NCI-H524 (cell line): ENCODE data around the gene ADNP2.
"Not testable (repeated sequence)": the region's sequence is repeated elsewhere in the genome, so short reads cannot be mapped to it uniquely, and the experiment has no call there.

ENCODE experiments used
- DNase-seq, 2 experiments: peaks; one replicate each; lab custom pipeline; 2025; lab: John Stamatoyannopoulos, UW

Gene ADNP2

DNA sequence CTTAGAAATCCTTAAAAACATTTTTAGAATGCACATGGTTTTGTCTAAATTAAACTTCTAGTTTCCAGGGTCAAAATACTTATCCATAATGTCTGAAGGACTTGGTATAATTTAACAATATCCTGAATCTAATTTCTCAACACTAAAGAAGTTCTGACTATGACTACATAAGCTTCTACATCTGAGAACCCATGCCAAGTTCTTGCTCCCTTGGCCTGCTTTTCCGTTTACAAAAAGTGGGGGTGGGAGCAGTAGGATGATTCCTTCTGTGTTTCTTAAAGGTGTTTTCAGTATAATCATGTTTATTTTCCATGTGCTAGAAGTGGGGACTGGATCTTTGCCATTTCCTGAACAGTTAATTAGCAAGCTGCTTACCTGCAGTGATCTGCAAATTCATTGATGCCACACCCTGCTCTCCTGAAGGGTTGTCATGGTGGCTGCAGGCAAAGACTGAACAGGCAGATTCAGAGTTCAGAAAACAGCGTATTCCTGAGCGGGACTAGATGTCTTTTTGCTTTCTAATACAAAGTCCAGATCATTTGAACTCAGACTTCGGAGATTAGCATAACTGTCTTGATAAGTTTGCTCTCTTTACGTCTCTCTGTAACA, 36.2 kb downstream of the ADNP2 start:
- no peak for DNase-seq

DNA sequence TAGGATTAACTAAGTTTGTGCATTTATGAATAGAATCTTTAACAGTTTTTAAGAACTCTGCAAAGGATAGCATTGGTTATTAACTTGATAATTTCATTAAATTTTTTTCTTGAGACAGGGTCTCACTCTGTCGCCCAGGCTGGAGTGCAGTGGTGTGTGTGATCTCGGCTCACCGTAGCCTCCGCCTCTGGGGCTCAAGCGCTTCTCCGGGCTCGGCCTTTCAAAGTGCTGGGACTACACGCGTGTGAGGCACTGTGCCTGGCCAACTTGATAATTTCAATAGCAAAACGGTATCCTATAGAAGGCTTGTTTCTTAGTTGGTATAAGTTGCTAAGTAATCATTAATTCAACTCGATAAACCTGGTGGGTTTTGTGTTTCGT, 38.0 kb downstream of the ADNP2 start:
- no peak for DNase-seq

DNA sequence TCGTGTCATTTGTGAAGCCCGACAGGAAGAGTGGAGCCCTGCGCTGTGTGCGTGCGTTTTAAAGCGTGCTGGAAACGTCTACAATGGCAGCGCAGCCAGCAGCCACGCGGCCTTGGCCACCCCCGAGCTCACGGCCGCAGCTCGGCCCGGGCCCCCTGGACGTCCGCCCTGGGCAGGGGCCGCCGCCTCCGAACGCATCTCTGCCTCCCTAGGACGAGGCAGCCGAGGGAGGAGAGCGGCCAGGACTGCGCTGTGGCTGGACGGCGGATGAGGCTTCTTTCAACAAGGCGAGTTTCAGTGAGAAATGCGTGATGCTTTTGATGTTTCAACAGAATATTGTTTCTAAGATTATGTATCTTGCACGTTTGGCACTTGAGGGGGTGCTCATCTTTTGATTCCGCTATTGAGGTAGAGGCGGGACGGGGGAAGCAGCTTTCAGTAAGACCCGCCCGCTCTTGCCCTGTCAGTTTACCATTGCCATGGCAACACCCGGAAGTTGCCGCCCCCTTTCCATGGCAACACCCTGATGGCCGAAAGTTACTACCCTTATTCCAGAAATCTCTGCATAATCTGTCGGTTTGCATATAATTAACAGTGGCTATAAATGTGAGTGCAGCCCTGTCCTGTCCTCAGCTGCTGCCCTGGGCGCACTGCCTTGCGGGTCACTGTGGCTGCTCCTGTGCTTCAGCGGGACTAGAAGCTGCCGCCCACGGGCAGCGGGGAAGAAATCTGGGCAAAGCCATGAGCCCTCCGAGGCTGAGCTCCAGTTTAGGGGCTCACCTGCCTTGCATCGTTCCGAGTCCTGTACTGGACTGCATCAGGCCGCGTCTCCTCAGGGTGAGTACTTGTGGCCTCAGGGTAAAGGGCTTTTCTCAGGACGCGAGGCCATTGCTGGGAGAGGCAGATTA, 38.6 kb downstream of the ADNP2 start:
- DNase-seq = peak; percentile 55 to 69

DNA sequence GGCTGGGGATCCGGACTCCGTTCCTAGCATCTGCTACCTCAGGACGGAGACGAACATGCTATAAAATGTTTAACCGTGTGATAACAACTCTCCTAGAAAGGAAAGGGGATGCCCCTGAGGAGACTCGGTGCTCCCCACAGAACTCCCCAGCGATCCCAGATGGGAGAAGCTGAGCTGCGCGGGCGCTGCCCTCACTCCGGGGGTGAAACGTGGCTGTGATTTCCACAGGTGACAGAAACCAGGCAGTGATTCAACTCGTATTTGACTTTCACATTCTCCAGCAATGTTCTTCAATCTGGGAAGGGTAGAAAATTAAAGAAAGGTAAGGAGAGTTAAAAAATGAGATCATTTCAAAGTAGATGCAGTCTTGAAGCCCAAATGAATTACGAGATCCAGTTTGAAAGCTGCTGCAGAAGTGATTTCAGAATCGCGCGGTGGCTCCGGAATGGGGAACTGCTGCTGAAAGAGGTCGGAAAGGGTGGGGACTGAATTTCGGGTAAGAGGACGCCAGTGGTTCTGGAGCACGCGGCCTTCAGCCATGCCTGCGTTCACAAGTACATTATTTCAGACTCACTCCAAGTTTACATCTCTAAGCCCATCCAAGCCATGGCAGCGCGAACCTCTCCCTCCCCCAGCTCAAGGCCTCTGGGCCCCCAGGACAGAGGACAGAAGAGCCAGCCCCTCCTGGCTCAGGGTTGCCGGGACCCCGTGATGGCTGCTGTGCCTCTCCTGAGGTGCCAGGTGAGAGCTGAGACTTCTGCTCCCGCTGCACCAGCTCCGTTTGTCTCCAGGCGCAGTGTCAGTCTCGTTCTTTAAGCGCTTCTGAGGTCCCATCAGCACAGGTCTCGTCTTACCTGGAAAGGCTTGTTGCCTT, 39.5 kb downstream of the ADNP2 start:
- no peak for DNase-seq

DNA sequence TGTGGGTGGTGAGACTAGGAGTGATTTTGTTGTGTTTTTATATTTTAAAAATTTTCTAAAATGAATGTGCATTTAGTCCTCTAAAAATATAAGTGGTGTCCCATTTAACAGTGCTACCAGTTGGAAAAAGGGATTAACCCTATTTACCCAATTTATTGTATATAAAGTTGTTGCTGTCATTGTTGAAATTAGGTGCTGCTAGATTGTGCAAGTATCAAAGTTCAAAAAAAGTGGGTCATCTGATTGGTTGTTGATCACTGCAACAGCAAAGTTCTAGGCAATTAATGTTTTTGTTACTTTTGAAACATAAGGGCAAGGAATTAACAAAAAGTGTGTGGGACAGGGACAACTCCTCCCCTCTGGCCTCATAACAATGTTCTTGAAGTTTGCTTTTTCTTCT, 40.6 kb downstream of the ADNP2 start:
- DNase-seq = no peak

DNA sequence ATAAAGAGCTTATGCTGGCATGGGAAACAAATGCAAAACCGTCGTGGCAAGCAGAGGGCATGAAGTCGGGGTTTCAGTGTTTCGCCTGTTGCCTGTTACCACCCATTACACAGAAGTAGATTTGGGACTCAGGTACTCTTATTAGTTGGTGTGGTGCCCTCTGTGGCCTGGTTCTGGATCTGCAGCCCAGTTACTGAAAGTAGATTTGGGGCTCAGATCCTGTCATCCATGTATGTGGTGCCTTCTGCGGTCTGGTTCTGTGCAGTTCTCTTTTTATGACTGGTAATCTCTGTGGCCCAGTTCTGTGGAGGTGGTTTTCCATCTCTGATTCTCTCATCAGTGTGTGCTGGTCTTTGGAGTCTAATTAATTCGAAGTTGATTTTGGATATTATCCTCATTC, 45.2 kb downstream of the ADNP2 start:
- peak in 1 of 2 experiments; percentile 53 for DNase-seq

DNA sequence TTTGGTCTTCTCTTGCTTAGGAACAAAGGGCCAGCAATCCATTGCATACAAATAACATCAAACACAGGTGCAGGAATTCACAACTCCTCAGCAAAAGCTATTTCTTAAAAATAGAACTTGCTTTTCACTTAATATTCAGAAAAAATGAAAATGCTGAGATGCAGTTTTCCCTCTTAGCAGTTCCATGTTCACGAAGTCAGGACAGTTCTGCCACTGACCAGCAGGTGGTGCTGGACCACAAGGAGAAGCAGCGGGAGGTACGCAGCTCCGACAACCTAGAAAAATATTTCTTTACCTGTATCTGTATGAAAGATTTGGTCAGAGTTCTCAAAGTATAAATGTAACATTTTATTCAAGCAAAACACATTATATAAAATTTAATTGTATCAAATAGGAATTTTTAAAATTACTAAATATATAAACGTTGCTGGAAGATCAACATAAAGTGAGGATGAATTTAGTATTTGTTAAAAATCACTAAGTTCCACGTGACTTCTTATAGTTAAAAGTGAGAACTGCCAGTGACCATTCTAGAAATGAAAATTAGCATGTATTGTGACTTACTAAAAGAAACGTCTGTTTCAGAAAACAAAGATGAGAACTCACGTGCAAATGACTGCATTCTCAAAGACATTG, 48.8 kb downstream of the ADNP2 start:
- peak; percentile 5 to 60 for DNase-seq

DNA sequence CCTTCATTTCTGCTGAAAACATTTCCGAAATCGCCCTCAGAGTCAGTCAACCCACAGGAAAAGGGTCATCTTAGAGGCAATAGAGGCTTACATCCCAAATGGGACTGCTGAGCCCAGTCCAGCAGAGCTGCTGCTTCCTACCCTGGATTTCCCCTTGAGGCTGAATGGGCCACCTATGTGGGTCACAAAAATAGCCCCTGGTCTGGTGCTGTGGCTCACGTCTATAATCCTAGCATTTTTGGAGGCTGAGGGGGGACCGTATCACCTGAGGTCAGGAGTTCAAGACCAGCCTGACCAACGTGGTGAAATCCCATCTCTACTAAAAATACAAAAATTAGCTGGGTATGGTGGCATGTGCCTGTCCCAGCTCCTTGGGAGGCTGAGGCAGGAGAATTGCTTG, 49.3 kb downstream of the ADNP2 start:
- DNase-seq = no peak

DNA sequence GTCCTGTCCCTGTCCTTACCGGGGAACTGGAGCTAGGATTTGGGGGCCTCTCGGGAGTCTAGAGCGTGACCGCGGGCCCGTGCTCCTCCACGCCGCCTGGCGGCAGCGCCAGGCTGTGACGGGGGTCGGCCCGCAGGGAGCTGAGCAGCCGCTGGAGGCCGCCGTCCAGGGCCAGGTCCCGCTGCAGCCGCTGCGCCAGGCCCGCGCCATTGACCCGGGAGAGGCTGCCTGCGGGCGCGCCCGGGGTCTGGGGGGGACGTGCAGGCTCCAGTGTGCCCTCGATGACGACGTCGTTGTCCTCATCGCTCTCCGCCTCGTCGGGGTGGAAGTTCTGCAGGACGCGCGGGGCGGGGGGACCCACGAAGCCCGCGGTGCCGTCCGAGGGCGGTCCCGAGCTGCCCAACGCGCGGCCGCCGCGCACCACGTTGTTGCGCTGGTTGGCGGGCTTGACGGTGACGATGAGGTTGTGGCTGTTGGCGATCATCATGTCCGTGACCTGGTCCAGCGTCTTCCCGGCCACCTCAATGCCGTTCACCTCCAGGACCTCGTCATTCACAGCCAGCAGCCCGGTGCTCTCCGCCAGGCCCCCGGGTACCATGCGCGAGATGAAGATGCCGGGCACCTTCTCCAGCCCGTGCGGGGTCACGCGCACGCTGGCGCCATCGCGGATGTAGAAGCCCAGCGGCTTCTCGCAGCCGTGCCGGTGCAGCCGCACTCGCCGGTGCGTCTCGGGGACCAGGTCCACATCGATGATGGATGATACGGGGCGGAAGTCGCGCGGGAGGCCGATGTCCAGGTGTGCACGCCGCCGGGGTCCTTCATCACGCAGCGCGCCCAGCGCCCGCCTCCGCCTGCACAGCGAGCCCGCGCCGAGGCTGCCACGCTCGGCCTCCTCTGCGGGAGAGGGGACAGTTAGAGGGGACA, 50.9 kb downstream of the ADNP2 start:
- DNase-seq = no peak

DNA sequence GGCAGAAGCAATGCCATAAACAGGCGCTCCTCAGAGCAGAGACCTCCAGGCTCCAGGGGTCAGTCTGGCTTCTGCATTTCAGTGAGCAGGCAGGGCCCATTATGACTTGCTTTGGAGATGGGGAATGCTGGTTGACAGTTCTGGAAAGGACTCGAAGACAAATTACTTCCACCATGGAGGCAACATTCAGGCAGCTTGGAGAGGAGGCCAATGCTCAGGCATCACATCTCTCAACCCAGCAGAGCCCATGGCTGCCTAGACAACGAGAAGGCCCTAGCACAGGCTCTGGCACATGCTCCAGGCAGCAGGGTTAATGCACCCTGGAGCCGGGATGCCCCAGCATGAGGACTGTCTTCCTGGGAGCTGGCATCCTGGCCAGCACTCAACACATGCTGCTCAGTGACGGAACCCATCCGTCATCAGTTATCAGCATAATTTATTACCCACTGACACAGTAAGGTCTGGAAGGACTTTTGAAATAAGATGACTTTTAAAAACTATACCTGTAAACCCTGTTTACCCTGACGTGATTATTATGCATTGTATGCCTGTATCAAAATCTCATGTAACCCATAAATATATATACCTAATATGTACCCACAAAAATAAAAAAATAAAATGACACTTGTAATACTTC, 52.8 kb downstream of the ADNP2 start:
- DNase-seq = no peak

DNA sequence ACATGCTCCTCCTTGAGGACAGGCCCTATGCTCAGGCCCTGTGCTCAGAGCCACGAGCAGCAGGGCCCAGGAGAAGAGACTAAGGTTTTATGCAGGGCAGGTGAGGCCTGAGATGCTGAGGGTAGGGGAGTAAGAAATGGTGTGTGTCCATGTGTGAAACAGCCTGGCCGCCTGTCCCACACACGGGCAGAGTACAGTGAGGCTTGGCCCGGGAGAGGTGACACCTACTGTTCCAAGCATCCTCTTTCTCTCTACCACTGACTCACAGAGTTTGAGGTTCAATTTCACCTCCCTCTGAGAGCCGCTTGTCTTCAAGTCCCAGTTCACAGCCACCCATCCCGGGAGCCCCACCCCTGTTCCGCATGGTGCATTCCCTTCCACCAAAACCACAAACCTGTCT, 54.1 kb downstream of the ADNP2 start:
- DNase-seq = no peak

DNA sequence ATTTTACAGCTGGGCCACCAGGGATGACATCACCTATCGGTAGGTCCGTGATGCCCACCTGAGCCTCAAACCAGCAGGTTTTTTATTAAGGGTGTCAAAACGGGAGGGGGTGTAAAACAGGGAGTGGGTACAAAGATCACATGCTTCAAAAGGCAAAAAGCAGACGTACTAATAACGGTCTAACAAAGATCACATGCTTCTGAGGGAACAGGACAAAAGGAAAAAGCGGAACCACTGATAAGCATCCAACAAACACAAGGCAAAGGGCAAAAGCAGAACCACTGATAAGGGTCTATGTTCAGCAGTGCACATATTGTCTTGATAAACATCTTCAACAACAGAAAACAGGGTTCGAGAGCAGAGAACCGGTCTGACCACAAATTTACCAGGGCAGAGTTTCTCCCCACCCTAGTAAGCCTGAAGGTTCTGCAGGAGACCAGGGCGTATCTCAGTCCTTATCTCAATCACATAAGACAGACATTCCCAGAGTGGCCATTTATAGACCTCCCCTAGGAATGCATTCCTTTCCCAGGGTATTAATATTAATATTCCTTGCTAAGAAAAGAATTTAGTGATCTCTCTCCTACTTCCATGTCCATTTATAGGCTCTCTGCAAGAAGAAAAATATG, 55.8 kb downstream of the ADNP2 start:
- not testable (repeated sequence) for DNase-seq

DNA sequence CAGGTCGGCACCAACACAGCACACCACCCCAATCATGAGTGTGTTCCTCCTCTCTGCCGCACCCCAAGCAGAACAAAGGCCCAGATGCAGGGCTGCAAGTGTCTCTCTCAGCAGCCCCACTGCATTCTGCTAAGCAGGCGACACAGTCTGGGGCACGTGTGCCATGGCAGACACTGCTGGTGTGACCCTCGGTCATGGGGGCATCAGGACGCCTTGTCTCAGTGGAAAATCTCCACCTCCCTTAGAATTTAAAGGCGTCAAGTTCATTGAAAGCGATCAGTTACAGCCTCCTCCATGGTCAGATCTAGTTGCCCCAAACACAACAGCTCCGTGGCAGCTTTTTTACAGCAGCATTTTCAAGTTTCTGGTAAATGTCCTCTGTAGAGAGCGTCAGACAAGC, 57.2 kb downstream of the ADNP2 start:
- no peak for DNase-seq

DNA sequence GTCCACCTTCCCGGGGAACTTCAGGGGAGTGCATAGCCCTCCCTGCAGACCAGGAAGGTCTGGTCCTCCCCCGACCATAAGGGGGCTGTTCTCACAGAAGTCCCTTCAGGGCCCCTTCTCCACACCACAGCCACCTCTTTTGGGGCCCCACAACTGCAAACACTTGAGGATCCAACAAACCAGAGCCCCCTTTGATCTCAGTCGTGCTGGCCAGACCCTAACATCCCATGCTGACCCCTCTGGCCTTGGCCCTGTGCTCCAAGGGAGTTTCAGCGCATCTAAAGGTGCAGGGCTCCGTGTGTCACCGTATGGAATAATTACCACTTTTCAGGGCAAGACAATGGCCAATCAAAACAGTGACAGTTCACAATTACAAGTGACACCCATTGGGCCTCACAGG, 57.7 kb downstream of the ADNP2 start:
- no peak for DNase-seq

DNA sequence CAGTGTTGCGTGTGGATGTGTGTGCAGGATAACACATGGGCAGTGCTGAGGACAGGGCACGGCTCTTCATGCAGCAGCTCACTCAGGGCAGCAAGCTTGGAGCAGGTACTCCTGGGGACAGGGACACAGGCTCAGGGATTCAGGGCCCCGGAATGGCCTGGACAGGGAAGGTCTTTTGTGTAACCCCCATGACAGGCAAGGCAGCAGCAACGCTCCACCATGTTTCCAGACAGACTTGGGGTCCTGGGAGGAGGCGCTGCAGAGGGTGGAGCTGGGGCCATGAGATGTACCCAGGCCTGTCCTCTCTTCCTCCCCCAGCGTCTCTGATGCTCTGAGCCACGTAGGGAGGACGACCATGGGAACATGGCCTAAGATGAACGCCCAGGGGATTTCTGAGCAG, 58.3 kb downstream of the ADNP2 start:
- DNase-seq = no peak

DNA sequence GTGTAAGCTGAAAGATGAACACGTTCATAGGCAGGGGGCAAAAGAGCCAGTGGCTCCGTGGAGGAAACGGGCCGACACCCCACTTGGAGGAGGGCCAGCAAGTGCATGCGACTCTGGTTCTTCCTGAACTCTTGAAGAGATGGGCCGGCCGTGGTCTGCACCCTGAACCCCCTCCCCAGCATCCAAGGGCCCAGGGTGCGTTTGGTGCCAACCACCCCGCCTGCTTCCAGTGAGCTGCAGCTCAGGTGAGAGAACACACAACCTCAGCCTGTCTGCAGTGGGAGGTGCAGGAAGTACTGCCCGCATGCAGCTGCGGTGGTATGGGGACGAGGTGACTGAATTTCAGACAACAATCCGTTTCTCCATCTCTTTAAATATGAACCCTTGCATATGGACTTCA, 58.9 kb downstream of the ADNP2 start:
- DNase-seq = no peak

DNA sequence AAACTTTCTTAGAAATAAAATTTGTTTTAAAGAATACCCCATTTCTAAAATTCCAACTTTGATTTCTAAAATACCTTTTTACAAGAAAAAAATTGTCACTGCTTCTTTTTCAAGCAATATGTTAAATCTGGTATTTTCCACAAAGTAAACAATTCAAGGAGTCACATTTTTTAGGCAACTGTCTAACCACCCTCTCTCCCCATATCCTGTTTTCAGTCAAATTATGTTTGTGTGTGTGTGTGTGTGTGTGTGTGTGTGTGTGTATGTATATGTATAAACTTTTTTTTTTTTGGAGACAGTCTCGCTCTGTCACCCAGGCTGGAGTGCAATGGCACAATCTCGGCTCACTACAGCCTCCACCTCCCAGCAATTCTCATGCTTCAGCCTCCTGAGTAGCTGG, 59.3 kb downstream of the ADNP2 start:
- DNase-seq = no peak

DNA sequence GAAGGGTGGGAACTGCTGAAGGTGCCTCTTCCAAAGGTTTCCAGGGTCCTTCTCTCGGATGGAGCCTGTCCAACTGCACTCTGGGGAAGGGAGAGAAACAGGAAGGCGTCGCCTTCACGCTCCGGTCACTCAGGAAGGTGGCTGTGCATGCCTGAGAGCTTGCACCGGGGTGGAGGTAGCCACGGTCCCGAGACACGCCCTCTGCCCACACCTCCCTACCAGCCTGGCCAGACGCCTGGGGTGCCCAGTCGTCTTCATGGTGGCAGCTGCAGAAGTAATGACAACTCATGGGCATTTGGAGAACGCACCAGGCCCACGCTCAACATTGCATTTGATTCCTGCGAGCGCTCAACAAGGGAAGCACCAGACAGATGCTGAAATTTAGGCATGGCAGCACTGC, 59.9 kb downstream of the ADNP2 start:
- DNase-seq = no peak

DNA sequence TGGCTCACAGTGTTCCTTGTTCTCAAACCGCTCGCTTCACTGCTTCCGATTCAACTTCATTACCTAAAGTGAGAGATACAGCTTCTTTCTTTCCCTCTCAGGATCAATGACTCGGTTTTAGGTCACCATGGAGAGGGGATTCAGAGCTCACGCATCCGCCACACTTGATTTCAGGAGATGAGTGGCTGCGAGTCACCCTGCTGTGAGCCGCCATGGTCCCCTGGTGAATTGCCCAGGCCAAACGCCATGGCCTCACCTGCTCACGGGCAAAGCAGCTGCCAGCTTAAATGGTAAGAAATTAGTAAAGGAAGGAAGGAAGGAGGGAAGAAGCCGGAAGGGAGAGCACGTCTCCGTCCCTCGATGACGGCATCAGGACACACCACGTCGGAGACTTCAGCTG, 60.5 kb downstream of the ADNP2 start:
- no peak for DNase-seq

DNA sequence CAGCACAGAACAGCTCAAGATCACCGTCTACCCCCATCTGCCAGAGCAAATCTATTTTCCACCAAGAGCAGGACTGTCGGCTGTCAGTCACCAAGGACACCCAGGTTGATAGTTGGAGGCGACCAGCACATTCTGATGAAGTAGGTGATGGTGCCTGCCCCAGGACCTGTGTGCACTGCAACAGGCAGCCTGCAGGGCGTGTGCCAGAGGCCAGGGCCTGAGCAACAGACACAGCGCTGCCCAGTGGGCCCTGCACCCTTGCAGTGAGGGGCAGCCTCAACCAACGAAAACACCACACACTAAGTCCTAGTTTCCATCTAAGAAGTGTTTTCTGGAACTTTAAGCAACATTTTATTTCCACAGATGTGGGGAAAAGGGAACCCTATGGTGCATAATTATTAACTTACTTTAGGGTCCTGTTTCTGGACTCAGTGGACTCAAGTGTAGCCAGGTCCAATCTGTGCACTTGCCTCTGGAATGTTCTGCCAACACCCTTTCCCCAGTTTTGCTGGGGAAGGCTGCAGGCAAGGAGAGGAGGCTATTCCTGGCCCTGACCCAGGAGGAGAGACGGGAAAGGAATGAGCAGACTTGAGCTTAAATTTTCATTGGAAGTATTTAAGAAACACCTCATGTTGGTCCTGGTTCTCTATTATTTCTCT, 61.5 kb downstream of the ADNP2 start:
- DNase-seq = no peak
